Gastroesophageal sphincter (tissue), 3 donors: ENCODE data around the gene EML4.

Experiments
- POLR2AphosphoS5 ChIP-seq: sonication (generic); formaldehyde crosslinking; IDR thresholded peaks from one replicate; pipeline ENCODE4 v1.6.1; 2017; ENCODE audit warnings: antibody characterized with exemption
- TF ChIP-seq, protein P1 (sequence below), 4 experiments: fragments of 200-600 bp in 2 of 4; fragments of 450-650 bp in 2 of 4; sonication (generic) in 1 of 4; IDR thresholded peaks; one replicate each; pipeline ENCODE4 v1.5.1; 2017 to 2019; ENCODE audit warnings: antibody characterized with exemption in 4 of 4, mild to moderate bottlenecking in 2 of 4, moderate library complexity in 2 of 4

DNA sequence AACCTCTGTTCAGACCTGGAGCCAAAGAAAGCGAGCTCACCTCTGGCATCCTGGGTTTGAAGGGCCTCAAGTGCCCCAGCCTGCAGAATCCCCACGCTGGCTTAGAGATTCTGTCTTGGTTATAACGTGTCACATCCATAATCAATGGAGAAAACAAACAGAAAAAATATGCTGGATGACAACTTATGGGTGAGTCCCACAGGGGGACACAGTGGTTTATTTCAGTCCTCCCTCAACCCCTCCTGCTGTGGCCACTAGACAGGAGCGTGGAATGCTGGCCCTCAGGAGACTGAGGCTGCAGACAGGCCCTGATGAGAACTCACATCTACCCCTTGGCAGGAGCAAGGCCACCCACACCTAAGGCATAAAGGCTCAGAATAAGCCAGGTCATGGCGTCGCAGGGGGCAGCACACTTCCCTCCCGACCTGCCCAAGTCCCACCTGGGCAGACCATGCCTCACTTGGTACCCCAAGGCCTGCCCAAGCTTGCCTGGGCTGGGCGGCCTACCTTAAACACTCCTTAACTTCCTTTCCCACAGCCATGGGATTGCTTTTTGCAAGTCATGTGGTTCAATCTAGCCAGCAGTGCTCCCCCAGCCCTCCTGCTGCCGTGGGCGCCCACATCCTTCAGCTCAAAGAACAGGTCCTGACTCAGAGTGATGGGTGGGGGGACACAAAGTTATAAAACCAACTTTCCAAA, 171.9 kb downstream of the EML4 start:
- TF ChIP-seq, protein P1, sequence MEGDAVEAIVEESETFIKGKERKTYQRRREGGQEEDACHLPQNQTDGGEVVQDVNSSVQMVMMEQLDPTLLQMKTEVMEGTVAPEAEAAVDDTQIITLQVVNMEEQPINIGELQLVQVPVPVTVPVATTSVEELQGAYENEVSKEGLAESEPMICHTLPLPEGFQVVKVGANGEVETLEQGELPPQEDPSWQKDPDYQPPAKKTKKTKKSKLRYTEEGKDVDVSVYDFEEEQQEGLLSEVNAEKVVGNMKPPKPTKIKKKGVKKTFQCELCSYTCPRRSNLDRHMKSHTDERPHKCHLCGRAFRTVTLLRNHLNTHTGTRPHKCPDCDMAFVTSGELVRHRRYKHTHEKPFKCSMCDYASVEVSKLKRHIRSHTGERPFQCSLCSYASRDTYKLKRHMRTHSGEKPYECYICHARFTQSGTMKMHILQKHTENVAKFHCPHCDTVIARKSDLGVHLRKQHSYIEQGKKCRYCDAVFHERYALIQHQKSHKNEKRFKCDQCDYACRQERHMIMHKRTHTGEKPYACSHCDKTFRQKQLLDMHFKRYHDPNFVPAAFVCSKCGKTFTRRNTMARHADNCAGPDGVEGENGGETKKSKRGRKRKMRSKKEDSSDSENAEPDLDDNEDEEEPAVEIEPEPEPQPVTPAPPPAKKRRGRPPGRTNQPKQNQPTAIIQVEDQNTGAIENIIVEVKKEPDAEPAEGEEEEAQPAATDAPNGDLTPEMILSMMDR (IDR thresholded peaks at IDR 0.05) = no peak
- TF ChIP-seq POLR2AphosphoS5 = no peak
